GM18498 (cell line): Measurements from ENCODE around the gene MAML1.
"Not testable (repeated sequence)": the region's sequence is repeated elsewhere in the genome, so short reads cannot be mapped to it uniquely, and the experiment has no call there.

ENCODE experiments used
- ATAC-seq: cut with Tn5 transposase; IDR thresholded peaks from one replicate; pipeline ENCODE4 v1.9.1; 2021; ENCODE audit warnings: mild to moderate bottlenecking, moderate library complexity; ENCODE audit not compliant: unreplicated experiment

The MAML1 gene

GRCh38 chr5:179731791-179732411, 721 bp upstream of the MAML1 start:
- peak; percentile 10 for ATAC-seq

DNA sequence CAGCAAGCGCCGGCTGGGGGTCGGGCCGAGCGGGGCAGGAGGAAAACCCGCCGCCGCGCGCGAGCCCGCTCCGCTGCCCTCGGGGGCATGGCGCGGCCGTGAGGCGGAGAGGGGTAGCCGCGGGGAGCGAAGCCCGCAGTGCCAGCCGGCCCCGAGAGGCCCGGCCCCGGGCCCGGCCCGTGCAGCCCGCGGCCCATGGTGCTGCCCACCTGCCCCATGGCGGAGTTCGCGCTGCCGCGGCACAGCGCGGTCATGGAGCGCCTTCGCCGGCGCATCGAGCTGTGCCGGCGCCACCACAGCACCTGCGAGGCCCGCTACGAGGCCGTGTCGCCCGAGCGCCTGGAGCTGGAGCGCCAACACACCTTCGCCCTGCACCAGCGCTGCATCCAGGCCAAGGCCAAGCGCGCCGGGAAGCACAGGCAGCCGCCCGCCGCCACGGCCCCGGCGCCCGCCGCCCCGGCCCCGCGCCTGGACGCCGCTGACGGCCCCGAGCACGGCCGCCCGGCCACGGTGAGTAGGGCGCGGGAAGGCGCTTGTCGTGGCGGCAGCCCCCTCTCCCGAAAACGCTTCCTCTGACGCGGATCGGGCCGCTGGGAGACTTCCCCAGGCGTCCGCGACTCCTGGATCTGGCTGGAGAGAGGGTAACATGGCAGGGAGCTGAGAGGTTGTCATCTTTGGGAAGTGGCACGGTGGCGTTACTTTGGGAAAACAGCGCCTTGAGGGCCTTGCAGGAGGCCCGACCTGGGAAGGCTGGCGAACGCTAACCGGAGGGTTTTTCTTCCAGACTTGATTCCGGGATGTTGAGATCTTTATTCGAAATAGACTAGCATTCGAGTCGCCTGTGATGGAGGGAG, 523 bp downstream of the MAML1 start:
- ATAC-seq = peak; percentile 40

GRCh38 chr5:179733772-179734126, 1.1 kb downstream of the MAML1 start:
- ATAC-seq = no peak

DNA sequence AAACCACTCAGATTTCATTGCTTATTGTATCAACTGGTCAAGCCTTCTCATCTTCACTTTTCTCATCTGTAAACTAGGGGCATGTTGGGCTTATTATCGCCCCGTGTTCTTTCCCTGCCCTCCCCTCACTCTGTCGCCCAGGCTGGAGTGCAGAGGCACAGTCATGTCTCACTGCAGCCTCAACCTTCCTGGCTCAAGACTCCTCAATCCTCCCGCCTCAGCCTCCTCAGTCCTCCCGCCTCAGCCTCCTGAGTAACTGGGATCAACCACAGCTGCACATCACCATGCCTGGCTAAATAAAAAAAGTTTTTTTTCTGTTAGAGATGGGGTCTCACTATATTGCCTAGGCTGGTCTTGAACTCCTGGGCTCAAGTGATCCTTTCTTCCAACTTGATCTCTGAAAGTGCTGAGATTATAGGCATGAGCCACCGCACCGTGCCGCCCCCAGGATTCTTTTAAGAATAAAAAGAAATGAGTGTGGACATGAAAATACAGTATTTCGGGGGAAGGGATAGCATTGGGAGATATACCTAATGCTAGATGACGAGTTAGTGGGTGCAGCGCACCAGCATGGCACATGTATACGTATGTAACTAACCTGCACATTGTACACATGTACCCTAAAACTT, 2.0 kb downstream of the MAML1 start:
- no peak for ATAC-seq

DNA sequence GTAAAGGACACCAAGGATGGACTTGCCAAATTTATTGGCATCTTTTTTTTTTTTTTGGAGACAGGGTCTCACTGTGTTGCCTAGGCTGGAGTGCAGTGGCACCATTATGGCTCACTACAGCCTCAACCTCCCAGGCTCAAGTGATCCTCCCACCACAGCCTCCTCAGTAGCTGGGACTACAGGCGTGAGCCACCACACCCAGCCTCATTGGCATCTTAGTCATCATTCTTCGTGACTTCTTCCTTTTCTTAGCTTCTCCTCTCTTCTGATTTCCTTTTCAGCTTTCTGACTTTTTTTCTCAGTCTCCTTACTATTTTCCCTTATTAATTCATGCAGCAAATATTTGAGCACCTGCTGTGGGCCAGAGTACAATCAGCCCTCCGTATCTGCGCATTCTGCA, 6.1 kb downstream of the MAML1 start:
- no peak for ATAC-seq

- ATAC-seq = not testable (repeated sequence)
Measured at GRCh38 chr5:179744106-179744505, 11.5 kb downstream of the MAML1 start.

DNA sequence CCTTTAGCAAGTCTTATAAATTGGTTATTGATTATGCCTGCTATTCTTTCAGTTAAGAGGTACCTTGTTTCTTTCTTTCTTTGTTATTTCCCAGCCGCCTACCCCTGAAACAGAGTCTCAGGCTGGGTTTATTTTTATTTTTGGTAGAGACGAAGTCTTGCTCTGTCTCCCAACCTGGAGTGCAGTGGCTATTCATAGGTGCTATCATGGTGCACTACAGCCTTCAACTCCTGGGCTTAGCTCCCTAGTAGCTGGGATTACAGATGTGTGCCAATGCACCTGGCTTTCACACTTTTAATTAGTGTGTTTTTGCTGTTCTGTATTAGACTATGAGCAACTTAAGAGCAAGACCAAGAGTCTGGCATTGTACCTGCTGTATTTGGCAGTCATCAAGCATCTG, 14.2 kb downstream of the MAML1 start:
- ATAC-seq = no peak

GRCh38 chr5:179747811-179748210, 15.2 kb downstream of the MAML1 start:
- no peak for ATAC-seq

DNA sequence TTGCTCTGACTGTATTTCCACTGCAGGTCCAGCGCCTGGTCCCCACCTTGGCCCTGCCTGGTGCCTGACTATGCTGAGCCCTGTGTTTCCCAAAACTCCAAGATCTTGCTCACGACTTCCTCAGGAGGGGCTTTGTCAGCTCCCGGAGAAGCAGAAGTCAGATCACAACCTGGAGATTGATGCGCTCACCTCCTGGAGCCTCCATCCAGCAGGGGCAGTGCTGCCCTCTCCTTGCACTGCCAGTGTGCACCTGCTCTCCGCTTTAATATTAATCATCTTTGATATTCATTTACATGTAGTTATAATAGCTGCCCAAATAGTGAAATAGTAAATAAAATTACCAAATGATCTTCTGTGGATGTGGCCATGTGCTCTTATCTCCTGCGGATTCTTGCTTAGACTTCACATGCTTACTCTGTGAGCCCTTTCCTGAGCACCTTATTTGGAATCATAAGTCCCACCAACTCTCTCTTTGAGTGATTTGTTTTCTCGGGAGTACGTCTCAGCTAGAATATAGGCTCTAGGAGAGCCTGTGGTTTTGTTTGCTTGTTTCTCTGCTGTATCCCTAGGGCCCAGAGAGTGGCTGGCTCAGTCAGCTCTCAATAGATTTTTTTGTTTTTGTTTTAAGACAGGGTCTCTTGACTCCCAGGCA, 17.4 kb downstream of the MAML1 start:
- no peak for ATAC-seq

DNA sequence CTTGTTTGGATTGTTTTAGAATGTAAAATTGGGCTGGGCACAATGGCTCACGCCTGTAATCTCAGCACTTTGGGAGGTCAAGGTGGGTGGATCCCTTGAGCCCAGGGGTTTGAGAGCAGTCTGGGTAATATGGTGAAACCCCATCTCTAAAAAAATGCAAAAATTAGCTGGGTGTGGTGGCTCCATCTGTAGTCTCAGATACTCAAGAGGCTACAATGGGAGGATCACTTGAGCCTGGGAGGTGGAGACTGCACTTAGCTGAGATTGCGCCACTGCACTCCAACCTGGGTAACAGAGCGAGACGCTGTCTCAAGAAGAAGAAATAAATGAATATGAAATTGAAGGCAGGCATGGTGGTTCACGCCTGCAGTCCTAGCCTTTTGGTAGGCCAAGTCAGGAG, 21.3 kb downstream of the MAML1 start:
- ATAC-seq = no peak

DNA sequence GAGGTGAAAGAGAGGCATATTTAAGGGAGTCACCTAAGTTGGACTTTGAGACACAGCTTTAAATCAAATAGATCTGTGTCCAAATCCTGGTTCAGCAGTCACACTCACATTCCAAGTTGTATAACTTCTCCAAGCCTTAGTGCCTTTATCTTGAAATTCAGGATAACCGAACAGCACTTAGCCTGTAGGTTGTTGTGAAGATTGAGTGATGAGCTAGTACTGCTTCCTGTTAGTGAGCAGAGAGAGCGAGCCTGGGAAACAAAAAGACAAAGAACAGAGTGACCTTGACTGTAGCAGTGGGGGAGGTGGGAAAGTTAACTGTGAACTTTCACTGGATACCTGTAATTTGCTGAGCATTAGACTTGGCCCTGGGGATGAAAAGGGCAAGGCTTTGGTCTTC, 22.4 kb downstream of the MAML1 start:
- ATAC-seq = no peak

DNA sequence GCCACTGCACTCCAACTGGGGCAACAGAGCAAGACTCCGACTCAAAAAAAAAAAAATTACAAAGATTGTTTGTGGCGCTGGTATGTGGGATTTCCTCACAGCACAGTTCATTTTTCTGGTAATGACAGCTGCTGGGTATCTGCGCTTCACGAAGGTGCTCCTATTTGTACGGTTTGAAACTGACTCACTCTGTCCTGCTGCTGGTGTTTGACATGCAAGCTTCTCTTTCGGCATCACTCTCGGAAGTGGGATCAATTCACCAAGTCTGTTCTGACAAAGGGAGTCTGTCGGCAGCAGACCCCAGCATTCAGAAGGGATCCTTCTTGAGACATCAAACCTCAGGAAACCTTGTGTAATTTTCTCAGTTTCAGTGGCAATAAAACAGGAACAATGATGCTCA, 26.3 kb downstream of the MAML1 start:
- no peak for ATAC-seq

DNA sequence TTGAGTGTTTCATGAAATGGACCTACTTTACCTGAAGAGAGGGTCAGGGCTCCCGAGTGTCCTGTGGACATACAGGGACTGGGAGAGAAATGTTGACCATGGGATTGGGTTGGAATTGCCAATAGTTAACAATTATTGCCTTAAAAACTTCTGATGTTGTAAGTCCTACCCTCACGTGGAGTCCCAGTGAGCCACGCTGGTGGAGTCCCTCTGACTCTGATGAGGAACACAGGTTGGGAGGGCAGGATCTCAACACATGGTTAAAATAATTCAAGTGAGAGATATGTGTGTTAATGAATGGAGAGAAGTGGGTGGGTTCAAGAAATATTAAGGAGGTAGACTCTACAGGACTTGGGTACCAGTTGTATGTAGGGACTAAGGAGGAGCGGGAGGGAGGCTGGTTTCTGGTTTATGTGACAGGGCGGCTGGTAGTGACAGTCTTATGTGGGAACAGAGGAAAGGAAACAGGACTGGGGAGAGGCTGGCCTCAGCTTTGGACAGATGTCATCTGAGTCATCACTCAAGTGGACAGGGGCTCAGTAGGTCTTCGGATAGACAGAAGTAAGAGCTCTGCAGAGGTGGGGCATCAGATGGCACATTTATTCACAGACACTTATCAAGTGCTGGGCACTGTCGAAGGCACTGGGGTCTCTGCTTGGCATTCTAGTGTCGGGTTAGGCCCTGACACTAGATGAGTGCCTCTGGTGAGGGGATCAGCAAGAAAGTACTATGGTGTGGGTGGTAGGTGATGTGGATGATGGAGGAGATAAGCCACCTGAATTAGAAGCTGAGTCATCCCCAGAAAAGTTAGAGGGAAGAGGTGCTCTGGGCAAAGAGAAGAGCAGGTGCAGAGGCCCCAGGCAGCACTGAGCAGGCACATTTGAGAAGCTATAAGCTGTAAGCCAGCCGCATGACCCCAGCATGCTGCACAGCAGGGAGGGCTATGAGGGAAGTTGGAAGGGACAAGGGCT, 27.2 kb downstream of the MAML1 start:
- ATAC-seq = peak; percentile 53

DNA sequence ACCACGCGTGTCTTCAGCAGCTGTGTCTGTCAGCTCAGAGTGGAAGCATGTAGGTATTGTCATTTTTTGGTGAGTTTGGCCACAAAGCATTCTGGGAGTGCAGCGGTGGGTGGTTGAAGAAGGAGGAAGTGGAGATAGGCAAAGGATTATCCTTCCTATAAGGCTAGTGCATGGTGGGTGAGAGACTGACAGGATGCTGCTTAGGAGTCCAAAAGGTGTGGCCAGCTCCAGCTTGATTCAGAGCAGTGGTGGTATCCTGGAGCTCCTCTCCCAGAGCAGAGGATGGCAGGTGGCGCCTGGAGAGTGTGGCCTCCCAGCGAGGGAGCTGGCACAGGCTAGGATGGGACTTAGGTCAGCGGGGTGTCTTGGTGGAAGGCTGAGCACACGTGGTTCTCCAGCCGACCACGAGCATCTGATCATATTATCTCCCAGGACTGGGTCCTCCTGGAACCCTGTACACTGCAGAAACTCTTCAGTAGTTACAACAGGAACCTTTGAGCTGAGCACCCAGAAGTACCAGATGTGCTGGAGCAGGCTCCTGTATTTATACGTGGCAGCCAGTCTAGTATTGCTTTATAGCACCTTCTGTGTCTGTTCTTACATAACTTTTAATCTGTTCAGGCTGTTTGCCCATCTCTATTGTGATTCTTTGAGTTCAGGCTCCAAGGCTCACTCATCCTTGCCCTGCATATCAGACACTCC, 29.6 kb downstream of the MAML1 start:
- peak; percentile 43 for ATAC-seq

- no peak for ATAC-seq
Measured at GRCh38 chr5:179762781-179763176, 30.2 kb downstream of the MAML1 start.

DNA sequence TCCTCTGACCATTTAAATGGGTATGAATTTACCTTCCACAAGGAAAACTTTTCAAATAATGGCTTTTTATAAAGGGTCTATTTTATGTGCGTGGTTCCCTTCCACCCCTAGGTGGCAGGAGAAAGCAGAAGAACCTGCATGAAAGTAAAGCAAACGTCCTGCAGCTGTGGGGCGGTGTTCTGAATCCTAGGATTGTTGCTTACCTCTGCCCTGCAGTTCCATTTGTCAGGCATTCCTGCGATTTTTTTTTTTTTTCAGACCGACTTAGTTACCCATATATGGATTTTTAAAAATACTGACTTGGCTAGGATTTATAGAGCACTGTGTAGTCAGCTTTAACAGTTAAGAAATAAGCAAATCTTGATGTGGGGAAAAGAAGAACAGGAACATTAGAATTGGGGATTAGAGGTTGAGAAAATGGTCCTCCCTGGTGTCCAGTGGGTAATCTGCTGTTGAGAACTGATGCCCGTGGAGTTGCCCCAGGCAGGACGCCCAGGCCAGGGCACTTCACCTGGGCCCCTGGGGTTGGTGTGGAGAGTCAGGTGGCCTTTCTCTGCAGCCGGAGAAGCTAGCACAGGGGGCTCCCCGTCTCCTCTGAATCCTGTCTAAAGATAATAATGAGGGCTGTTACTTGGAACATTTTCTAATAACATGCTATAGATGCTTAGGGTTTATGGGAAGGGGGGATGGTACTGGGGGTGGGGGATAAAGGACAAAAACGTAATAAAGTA, 30.8 kb downstream of the MAML1 start:
- ATAC-seq = peak; percentile 46

DNA sequence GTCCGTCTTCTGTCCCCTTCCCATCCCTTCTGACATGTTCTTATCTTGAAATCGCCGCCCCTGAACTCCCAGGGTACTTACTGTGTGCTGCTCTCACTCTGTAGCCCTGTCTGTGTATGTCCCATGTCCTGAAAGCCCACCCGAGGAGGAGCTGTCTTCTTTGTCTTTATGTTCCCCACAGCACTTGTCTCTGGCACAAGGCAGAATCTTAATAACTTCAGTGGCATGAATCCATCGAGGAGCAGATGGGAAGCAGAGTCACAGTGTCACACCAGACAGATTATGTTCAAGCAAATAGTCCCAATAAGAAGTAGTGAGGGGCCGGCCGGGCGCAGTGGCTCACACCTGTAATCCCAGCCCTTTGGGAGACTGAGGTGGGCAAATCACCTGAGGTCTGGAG, 31.4 kb downstream of the MAML1 start:
- ATAC-seq = no peak

GRCh38 chr5:179765400-179765799, 32.8 kb downstream of the MAML1 start:
- ATAC-seq = no peak

GRCh38 chr5:179766021-179766725, 33.6 kb downstream of the MAML1 start:
- no peak for ATAC-seq
